CD4-positive, alpha-beta T cell treated with Interleukin-6 for 4 hours (primary cell): ENCODE measurements around the gene DLGAP4.

ENCODE experiments used
- DNase-seq: peaks from one replicate; pipeline ENCODE4 v3.0.0-alpha.2; 2020; ENCODE audit warnings: mixed read lengths

The DLGAP4 gene

DNA sequence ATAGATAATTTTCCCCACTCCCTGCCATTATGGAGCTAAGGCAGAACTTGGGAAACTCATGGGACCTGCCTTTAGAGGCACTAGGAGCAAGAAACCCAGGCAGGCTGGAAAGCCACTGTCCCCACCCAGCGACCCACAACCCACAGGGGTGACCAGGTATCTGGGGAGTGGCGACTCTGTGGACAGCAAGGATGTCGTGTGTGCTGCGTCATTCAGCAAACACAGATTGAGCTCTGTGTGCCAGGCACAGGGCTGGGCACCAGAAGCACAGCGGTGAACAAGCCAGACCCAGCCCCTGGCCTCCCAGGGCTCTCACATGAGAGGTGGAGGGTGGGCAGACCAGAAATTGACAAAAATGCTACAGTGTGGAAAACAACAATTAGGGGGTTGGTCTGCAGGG, 27.7 kb downstream of the DLGAP4 start:
- DNase-seq: no peak

DNA sequence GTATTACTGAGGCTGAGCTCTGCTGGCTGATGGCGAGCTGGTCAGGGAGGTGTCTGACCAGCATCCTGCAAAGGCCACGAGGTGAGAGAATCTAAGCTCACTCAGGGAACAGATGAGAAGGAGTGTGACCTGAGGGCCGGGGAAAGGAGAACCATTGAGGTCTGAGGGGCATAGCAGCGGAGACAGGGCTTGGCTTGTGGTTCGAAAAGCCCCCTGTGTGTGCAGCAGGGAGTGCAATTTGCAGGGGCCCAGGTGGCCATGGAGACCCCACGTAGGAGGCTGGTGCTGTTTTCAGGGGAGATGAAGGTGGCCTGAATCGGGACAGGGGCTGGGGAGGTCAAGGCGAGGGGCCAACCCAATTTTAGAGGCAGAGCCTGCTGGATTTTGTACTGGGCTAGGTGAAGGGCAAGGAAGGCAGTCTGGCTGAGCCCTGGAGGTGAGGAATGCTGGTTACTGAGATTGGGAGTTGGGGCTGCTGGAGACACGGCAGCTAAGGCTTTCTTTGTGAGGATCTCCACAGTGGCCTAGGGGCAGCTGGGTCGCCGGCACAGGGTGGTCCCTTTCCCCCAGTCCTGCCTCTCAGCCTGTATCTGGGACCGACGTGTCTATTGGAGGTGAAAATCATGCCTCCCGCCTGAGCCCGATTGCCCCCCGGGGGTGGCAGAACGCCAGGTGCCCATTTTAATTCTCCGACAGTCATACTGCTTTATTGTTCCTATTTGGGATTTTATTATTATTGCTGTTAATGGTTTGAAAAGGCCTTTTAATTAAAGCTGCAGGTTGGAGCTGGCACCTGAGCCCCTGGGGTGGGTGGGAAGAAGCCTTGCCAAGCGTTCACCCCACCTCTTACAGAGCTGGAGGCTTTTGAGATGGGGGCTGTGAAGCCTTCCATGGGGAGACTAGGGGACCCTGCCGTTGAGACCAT, 28.4 kb downstream of the DLGAP4 start:
- DNase-seq: no peak

DNA sequence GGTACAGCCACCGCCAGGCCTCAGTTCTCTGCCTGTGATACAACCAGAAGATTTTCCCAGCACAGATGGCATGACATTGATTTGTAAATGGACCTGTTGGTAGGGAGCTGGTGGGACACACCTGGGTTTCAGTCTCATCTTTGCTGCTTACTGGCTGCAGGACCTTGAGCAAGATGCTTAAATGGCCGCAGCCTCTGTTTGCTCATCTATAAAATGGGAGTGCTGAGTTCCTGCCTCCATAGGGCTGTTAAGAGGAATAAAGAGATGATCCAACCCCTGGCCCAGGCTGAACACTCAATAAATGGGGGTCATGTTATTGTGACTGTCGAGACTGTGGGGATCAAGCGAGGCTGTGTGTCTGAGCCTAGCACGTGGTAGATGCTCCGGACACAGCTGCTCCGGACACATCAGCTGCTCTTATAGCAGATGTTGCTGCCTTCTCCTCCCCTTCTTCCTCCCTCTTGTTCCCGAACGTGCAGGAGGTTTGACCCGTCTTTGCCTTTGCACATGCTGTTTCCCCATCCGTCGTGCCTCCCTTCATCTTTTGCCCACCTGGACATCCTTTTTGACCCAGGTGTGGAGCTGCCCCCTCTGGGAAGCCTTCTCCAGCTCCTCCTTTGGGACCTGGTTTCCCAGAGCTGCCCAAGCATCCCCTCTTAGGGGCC, 29.2 kb downstream of the DLGAP4 start:
- DNase-seq: no peak

DNA sequence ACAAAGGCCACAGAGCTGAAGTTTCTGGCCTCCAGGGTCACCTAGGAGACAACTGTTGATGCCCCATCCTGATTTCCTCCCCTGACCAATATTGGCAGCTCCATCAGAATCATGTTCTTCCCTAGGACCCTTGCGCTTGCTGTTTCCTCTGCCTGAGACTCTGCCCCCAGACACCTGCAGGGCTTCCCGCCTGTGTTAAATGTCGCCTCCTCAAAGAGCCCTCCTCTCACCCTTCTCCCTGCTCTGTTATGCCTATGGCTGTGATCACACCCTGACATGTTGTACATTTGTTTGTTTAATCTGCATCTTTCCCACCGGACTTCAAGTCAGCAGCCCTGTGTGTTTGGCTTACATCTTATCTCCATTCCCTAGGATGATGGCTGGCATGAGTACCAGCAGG, 30.1 kb downstream of the DLGAP4 start:
- no peak for DNase-seq

DNA sequence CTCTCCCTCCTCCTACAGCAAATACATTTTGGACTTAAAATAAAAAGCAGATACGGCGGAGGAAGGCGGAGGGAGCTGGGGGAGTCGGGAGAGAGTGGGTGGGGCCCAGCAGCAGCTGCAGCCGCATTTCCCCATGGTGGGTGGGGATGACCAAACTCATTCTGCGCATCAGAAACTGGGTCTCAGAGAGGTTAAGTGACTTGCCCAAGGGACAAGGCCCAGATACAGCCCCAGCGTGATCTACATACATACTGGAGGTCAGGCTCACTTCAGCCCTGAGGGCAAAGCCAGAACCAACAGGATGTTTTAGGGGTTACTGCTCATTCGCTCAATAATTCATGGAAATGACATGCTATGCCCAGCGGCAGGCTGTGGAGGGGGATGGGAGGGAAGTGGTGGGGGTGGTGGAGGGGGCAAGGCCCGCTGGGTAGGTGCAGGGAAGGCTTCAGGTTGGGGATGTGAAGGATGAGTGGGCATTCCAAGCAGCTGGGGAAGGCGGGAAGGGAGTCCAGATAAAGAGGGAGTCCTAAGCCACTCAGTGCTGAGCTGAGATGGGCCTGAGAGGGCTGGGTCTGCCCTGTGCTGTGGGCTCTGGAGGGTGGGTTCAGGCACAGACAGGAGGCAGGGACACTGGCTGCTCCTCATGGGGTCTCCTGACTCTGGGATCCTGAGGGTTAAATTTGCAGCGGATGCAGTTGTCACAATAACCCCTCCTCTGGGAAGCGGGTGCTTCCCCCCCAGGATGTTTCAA, 31.0 kb downstream of the DLGAP4 start:
- DNase-seq: no peak

DNA sequence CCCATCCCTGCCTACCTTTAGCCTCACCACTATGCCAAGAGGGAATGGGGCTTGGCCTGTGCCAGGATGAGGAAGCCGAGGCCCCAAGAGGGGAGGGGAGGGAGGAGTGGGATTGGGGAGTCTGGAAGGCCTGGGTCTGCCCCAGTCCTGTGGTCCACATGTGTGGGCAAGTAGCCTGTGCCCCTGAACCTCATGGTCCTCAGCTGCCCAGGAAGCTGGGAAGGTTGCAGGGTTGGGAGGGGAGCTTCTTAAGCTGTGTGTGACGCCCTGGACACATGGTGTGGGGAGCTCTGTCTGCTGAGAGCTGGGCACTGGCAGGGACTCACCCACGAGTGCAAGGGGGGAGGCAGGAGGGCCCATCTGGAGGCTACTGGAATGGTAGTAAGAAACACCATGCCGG, 31.7 kb downstream of the DLGAP4 start:
- no peak for DNase-seq

DNA sequence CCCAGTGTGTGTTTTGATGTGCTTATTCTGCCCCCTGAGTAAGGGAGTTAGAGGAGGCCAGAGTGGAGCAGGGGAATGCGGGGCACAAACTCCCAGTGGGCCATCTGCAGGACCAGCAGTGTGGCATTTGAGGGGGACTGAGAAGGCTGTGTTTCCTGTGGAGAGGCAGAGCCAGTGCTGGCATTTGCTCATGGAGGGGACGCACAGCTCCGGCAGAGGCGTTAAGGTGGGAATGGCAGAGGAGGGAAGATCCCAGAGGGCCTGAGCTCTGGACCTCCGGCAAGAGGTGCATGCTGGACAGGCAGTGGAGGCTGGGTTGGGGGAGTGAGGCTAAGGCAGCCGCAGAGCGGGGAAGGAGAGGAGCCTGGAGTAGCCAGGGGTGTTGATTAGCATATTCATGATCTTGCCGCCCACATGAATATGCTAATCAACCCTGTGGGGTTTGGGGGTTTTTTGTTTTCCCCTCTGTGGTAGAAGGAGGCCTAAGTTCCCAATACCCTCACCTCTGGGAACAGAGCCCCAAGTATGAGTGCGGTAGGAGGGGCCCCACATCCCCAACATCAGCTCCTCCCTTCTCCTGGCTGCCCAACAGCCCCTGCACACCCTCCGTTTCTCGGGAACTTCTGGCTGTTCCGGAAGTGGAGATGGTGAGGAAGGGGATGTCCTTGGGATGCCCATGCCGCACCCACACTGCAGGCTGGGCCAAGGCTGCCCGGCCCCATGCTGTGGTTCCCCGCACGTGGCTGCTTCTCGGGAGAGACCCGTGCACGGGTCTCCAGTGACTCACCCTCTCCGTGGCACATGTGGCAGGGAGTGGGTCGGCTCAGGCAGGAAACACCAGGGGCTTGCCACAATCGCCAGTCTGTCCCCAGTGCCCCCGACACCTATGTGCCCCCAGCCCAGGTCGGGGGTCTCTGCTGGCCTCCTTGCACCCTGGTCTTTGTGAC, 33.8 kb downstream of the DLGAP4 start:
- no peak for DNase-seq

DNA sequence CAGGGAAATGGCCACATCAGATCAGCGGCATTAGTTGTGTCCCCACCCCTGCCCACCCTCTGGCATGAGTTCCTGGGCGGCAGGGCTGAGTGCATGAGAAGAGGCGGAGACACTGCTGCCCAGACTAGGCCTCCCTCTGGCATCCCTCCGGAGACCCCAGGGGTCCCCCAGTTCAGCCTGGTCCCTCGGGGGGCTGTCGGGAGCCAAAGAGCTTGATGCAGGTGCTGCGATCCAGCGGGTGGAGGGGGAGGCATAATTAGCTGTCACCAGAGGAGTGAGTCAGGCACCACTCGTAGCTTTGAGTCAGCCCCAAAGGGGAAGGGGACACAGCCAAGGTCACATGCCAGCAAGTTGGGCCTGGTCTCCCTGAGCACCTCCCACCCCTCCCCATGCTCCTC, 34.5 kb downstream of the DLGAP4 start:
- no peak for DNase-seq

DNA sequence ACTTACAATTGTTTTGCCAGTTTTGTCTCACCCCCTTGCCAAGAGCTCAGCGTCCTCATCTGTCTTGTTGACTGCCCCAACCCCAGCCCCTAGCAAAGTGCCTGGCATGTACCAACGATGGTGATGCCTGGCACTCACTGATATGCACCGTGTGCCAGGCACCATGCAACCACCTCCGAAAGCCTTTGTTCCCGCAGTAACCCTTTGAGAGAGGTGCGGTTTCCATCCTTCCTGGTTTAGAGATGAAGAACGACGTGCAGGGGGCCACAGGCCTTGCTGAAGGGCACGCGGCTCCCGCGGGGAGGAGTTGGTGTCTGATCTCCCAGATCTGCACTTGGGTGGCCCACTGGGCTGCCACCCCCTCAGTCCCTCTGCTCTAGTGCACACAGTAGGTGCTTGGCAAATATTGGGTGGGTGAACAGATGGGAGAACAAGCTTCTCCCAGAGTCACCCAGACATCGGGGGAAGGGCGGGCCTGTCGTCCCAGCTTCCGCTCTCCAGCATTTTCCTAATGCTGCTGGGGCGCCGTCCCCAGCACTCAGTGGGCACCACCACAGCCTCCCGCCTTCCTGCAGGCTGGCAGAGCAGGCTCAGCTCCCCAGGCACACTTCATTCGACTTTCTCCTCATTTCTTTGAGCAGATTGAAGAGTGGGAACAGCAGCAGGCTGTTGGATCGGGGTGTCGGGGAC, 35.3 kb downstream of the DLGAP4 start:
- no peak for DNase-seq

DNA sequence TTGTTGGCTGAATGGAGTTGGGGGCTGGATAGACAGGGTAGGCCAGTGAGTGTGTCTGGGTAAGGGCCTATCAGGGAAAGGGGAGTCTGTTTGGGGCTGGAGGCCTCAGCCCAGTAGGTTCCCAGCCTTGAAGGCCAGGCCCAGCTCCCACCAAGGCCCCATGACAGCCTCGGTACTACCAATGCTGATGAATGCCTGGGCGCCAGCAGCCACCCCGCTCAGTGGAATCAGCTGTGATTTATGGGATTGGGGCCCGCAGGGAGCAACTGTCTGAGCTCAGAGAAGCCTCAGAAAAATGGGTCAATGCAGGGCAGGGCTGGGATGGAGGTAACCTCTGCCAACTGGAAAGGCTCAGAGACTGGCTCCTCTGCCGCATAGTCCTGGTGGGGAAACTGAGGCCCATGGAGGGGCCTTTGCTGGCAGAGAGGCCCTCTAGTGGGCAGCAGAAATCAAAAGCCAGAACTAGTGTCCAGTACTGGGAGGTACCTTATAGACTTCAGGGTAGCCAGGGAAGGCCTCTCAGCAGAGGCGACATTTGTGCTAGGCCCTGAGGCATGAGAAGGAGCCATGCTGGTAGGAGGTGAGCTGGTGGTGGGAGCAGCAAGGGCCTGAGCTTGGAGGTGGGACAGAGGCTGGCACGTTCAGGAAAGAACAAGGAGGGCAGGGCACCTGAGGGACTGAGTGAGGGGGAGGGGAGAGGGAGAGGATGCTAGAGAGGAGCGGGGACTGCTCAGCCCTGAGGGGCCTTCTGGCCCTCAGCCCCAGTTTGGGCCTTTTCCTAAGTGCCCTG, 36.4 kb downstream of the DLGAP4 start:
- DNase-seq: no peak

DNA sequence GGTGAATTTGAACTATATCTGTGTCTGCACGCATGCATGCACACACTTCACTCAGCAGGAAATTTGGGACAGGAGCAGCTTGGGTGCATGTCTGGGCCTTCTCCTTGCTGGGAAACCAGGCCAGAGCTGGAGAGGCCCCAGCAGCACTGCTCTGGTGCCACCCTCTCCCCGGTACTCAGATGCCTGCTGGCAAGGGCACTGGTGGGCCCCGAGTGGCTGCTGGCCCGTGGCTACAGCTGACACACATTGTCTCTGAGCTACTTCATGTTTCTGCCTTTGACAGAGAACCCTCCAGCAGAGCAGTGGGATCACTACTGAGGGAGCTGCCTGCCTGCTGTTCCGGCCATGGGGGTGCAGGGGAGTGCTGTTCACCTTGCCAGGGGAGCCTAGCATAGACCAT, 37.5 kb downstream of the DLGAP4 start:
- no peak for DNase-seq

DNA sequence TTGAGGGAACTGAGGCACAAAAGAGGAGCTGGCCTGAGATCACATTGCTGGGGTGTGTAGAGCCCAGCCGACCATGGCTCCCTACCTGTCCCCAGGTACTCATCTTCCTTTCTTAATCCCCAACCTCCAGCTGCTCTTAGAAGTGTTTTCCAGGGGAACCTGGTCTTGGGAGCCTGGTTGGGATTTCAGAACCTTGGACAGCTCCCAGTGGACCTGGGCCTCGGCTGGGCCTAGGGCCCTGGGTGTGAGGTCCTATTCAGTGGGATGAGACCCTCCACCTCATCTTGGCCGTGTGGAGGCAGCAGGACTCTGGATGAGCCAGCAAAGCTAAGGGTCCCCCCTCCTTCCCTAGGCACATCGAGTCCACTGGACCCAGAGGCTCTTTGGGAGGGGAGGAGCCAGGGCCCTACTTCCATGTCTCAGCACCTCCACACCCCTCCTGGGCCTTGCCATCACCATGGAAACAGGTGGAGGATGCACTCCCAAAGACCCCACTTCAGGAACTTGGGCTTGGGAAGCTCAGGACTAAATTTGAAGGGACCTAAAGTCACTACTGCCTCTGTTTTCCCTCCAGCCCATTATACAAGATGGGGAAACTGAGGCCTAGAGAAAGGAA, 38.5 kb downstream of the DLGAP4 start:
- DNase-seq: peak; percentile 5

DNA sequence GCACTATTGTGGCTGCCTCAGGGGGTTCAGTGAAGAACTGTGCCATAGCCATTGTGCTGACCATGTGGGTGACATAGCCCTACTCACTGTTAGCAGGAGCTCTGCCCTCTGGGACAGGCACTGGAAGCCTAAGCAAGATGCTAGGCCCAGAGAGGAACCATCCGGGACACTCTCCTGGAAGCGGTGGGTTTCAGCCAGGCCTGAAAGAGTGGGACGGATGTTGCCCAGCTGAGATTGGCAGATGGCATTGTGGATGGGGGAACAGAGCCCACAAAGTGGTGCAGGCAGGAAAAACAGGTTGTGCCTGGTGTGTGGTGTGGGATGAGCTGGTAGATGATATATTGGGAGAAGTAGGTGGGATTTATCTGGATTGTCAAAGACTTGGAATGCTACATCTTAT, 40.1 kb downstream of the DLGAP4 start:
- DNase-seq: no peak

DNA sequence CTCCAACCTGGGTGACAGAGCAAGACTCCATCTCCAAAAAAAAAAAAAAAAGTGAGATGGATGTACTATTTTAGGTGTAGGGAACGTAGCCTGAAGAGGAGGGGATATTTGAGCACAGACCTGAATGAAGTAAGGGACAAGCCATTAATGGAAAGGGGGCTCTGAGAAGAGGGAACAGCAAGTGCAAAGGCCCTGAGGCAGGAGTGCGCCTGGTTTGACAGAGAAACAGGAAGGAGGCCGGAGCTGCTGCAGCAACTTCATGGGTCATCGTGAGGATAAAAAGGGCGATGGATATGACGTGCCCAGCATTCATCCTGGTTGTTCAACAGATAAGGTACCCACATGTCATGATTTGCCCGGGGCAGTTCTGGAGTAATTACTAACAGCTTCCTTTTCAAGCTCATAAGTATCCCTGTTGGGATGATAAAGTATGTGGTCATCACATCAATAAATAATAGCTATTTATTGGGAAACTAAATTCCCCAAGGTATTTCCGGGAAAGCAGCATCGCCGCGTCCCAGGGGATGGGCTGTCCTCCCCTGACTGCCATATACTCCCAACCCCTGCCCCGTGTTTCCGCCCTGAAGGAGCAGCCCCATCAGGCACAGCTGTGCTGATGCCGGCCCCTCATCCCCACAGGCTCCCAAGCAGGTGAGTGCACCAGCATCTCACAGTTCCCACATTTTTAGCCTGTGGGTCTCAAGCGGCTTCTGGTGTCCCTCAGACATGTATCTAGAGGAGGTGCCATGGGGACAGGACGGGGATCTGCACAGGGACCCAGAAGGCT, 43.4 kb downstream of the DLGAP4 start:
- no peak for DNase-seq

DNA sequence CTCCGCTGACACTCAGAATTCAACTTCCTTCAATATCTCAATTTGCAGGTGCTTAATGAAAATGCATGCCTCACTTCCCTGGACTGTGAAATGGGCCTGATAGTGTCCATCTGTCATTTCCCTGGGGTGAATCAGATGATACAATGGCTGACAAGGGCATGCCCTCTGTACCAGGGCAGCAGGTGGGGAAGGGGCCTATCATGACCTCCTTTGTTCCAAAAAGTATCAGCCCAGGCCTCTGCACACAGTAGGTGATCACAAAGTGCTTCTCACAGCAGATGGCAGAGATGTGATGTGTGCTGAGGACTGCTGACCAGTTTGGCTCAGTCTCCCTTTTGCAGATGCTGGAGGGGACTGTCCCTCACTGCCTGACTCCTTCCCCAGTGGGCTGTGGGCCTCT, 44.3 kb downstream of the DLGAP4 start:
- DNase-seq: no peak

DNA sequence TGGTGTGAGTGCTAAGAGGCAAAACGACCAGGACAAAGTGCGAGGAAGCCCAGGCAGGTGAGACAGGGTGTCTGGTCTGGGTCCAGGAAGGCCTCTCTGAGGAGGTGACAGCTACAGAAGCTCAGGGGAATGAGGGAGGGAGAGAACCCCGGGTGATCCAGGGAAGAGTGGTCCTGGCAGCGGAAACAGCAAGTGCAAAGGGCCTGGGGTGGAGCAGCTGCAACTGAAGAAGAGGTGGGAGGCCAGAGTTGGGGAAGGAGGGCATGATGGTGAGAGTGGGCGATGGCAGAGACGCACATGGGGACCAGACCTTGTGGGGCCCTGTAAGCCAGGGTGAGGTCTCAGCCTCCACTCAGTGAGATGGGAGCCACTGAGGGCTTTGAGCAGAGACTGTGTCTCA, 45.8 kb downstream of the DLGAP4 start:
- no peak for DNase-seq

DNA sequence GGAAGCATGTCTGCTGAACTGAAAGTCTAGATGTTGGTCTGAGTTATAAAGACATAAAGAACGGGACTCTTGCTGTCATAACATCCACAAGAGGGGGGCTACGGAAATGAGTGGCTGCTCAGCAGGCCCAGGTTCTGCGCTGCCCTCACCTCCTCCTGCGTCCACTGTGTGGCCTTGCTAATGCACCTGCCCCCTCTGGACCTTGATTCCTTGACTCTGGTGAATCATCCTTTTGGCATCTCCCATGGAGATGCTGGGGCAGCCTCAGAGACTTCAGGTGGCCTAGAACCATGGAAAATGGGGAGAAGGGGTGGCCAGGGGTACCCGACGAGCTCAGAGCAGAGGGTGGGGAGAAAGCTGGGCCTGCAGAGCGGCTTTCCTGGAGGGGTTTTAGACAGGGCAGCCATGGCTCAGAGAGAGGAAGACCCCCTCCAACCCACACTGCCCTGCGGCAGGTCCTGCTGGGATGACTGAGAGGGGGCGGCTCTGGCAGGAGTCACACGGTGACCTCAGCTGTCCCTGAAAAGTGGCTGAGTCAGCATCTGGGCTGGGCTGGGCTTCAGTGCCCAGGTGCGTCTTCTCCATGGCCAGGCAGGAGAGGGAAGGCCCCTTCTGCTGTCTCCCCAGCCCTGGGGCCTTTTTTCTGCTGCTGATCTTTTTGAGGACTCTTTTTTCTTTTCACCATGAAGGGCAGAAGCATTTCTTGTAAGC, 46.9 kb downstream of the DLGAP4 start:
- no peak for DNase-seq

DNA sequence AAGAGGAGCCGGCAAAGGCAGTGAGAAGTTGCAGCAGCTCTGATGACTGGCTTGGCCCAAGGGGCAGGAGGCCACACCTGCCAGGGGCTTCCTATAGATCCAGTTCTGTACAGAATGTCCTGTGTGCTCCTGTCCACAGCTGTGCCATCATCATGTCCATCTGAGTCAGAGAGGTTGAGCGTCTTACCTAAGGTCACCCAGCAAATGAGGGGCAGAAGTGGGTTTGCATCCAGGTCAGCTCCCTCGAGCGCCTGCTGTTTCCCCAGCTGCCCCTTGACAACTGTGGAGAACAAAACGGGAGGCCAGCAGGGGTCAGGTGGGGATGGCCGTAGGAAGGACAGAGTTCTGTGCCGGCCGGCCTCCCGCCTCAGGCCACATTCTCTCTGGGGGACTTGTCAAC, 47.6 kb downstream of the DLGAP4 start:
- DNase-seq: no peak
